Activated CD4-positive, alpha-beta T cell treated with anti-CD3 and anti-CD28 coated beads, Interleukin-2, amount 50 U/mL, for 48 hours (primary cell): Measurements from ENCODE around the gene ARHGAP24.
"Not testable (repeated sequence)": the region's sequence is repeated elsewhere in the genome, so short reads cannot be mapped to it uniquely, and the experiment has no call there.

ENCODE experiments used
- DNase-seq, 2 experiments: peaks; one replicate each; pipeline ENCODE4 v3.0.0-alpha.2; 2020

The ARHGAP24 gene

GRCh38 chr4:85486425-85487086 is 11.6 kb downstream of the ARHGAP24 start:
- DNase-seq = no peak

DNA sequence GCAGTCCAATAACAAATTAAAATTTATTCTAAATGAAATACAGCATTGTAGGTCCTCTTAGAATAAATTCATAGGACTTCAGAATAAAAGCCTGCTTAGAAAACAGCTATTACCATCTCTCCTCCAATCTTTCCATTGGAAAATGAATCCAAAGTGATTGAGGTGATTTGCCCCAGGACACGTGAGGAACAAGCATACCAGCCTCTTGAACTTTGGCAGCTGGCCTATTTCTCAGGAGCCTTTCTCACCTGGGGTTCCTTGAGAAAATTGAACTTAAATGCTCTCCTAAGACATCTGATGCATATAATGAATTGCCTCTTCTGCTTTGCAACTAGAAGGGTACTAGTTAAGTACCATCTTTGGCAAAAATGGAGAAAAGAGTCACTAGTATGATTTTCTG is 13.5 kb downstream of the ARHGAP24 start:
- no peak for DNase-seq

DNA sequence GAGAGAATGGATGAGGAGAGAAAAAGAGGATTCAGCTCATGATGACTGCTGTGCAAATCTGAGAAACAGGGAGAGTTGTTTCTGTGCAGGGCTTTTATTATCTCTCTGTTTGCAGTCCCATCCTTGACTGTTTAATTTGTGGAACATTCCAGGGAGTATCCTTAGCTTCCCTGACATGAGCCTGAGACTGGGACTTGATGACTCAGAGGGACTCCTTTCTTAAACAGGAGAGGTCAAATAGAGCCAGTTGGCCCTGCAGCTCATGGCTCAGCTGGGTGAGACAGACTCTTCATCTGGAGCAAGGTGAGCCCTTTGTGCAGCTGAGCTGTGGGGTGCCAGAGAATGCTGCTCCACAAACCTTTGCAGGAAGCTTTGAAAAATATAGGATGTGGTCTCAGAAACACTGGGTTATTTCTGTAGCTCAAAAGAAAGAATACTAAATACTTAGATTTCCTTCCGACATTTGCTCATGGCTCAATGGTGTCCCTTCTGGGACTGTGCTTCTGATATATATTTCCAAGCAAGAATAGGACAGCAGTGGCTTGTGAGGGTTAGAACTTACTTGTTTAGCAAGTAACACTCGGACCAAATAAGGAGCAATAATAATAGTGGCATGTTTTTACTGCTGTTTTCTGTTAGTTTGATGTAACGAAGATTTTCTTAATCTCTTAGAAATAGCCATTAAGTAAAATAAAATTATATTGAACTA is 14.5 kb downstream of the ARHGAP24 start:
- no peak for DNase-seq

GRCh38 chr4:85491527-85491926 is 16.6 kb downstream of the ARHGAP24 start:
- DNase-seq = no peak

DNA sequence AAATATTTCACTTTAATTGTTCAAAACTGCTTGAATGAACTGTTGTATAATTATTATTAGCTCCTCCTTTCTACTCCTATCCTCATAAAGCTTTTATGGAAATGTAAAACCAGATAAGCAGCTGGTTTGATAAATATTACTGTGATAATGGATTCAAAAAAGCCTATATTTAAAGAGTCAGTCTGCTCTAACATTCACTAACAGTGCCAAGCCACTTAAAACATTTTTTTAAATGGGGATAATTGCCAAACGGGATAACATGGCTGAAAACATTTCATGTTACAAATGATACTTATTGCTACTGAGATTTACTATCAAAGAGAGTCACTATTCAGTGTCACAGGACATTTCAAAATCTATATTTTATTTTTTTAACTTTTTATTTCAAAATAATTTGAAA is 17.4 kb downstream of the ARHGAP24 start:
- DNase-seq = no peak

GRCh38 chr4:85495621-85496020 is 20.7 kb downstream of the ARHGAP24 start:
- DNase-seq = no peak

DNA sequence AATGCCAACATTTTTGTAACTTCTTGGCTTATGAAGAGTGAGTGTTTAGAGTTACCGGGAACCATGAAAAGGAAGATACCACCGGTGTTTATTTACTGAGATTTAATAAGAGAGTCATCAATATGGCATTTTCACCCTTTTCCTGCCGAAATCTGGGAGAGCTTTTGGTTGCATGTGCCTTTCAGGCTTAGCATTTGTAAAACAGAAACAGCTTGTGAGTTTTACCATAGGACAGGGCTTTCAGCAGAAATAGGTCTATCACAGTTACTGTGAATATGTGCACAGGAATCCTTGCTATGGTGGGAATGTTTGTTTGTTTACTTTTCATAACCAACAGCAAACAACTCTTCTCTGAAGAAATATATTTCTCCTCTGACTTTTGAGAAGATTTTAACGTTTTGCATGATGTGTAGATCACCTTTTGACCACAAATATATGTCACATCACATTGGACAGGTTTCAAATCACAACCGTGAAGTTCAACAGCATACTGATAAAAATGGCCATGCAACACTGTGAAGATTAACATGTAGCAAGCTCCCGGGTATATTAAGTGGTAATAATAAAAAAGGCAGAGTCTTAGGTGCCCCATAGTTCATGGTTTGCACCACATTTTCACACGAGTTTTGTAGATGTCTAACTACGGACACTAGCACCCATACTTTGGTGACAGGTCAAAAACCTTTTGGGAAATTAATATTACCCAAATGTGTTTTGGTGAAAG is 21.3 kb downstream of the ARHGAP24 start:
- DNase-seq = no peak

- DNase-seq = no peak
These were observed 22.0 kb downstream of the ARHGAP24 start for GRCh38 chr4:85496933-85497332.

- no peak for DNase-seq
These were observed 23.3 kb downstream of the ARHGAP24 start for GRCh38 chr4:85498068-85498733.

DNA sequence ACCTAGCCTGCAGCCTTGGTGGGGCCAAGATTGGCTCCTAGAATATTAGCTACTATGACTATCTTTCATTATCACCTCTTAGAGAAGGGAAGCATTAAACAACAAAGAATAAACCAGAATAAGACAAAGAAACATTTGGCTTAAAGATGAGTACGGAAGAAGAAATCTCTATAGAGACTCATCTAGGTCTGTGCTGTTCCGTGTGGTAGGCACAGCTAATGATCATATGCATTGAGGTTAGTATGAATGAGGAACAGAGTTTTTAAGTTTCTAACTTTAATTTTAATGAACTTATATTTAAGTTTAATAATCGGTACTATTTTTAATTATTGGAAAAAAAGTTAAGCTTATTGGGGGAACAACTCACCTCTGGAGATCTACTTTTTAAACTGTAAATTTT is 24.6 kb downstream of the ARHGAP24 start:
- DNase-seq = no peak

DNA sequence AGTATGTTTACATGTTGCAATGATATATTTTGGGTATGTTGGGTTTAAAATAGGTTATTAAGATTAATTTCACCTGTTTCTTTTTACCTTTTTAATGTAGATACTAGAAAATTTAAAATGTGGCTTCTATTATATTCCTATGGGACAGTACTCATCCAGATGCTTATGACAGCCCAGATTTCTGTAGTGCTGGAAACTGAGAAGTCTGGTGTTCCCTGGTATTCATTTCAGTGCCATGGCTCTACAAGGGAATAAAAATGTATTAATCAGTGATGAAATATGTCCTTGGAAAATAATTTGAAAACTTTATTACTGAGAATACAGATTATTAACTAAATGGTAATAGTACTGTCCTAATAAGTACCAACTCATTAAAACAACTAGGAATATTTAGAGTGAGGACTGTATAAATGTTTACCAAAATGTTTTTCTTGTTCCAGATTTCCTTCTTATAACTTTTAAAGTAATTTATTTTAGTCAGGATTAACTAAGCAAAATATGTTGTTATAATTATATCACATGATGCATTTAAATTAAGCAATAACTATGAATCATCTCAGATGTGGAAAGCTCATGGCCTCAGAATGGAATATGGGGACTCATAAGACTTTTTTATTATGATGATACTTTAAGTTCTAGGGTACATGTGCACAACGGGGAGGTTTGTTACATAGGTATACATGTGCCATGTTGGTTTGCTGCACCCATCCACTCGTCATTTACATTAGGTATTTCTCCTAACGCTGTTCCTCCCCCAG is 25.3 kb downstream of the ARHGAP24 start:
- no peak for DNase-seq

DNA sequence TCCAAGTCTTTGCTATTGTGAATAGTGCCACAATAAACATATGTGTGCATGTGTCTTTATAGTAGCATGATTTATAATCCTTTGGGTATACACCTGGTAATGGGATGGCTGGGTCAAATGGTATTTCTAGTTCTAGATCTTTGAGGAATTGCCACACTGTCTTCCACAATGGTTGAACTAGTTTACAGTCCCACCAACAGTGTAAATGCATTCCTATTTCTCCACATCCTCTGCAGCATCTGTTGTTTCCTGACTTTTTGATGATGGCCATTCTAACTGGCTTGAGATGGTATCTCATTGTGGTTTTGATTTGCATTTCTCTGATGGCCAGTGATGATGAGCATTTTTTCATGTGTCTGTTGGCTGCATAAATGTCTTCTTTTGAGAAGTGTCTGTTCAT is 26.2 kb downstream of the ARHGAP24 start:
- not testable (repeated sequence) for DNase-seq

- DNase-seq = no peak
These were observed 33.7 kb downstream of the ARHGAP24 start for GRCh38 chr4:85508654-85509053.

- no peak for DNase-seq
These were observed 35.1 kb downstream of the ARHGAP24 start for GRCh38 chr4:85509882-85510631.

- DNase-seq = no peak
These were observed 35.7 kb downstream of the ARHGAP24 start for GRCh38 chr4:85510632-85510984.

- DNase-seq = no peak
These were observed 37.7 kb downstream of the ARHGAP24 start for GRCh38 chr4:85512446-85513205.

- DNase-seq = no peak
These were observed 39.2 kb downstream of the ARHGAP24 start for GRCh38 chr4:85514117-85514516.

GRCh38 chr4:85514783-85515182 is 39.8 kb downstream of the ARHGAP24 start:
- DNase-seq = no peak

GRCh38 chr4:85515701-85516100 is 40.8 kb downstream of the ARHGAP24 start:
- DNase-seq = no peak

DNA sequence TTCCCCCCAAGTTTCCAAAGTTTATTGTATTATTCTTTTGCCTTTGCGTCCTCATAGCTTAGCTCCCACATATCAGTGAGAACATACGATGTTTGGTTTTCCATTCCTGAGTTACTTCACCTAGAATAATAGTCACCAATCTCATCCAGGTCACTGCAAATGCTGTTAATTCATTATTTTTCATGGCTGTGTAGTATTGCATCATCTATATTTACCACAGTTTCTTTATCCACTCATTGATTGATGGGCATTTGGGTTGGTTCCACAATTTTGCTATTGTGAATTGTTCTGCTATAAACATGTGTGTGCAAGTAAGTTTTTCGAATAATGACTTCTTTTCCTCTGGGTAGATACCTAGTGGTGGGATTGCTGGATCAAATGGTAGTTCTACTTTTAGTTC is 43.6 kb downstream of the ARHGAP24 start:
- DNase-seq = not testable (repeated sequence)
